Measurements from ENCODE around the gene CD33.

CD33 gene

DNA sequence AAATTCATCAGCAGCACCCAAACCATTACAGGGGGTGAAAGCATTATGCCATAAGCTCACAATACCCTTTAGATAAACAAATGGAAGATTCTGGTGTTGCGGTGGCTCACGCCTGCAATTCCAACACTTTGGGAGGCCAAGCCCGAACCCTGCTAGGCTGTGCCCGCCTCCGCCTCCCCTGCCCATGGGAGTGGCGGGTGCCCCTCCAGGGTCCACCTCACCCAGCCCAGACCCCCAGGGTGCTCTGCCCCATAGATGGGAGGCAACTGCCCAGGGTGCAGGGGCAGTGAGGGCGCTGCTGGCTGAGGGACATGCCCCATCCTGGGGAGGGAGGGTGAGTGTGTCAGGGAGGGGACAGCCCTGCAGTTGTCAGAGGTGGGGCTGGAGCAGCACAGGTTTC lies 16.0 kb downstream of the CD33 start:
- no peak for ATAC-seq
- Mint-ChIP-seq H3K4me1 (no peaks in the 10 kb centered on the region), H3K36me3 (no peaks in the 10 kb centered on the region), H3K4me3 (no peak overlapping the region), H3K27me3 (peaks cover 40% of the 10 kb centered on the region), H3K27ac (no peak overlapping the region), H3K9me3 (peaks cover 12% of the 10 kb centered on the region)

DNA sequence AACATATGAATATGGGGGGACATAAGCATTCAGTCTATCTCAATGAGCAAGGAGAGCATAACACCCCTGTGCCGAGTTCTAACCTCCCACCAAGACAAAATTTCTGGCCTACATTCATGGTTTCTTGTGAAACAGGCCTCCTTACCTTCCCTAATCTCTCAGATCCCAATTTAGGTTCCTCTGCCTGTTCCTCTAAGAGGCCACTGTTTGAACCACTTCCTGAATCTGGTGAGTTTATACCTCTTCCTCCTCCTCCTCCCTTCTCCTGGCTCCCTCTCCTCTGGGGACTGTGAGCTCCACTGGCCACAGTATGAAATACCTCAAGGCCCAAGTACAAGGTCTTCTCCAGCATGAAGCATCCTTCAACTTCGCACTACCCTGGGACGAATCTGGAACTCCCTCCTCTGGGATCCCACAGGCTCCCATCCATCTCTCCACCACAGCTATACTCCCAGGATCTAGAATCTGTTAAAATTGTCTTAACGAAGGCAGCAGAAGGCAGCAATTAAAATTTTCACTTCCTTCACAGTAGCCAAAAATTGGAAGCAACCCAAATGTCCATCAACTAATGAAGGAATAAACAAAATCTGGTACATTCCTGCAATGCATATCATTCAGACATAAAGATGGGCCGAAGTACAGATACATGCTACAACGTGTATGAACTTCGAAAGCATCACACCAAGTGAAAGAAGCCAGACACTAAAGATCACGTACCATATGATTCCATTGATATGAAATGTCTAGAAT lies 18.2 kb downstream of the CD33 start:
- H3K9me3 Mint-ChIP-seq, result peaks cover 12% of the 10 kb centered on the region
- no peaks in the 10 kb centered on the region for H3K4me1 Mint-ChIP-seq
- H3K27me3 Mint-ChIP-seq, result peaks cover 41% of the 10 kb centered on the region
- no peaks in the 10 kb centered on the region for H3K36me3 Mint-ChIP-seq
- ATAC-seq, result no peak
- H3K4me3 Mint-ChIP-seq, result no peak overlapping the region
- H3K27ac Mint-ChIP-seq, result no peak overlapping the region

DNA sequence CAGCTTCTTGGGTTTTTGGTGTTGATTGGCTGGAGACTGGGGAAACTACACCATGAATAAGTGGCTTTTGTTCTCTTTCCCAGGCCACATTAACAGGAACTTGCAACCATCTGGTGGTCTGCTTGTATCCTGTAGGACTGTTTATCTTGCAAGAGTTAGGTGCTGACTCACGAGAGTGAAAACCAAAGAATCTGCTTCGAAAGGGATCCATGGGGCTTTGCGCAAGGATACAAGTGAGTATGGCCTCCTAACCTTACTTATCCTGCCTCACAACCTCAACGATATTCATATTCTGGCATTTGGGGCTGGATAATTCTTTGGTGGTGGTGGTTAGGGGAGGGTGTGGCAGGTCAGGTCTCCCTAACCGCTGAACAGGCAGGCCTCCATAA lies 21.3 kb downstream of the CD33 start:
- no peaks in the 10 kb centered on the region for H3K36me3 Mint-ChIP-seq
- ATAC-seq, result no peak
- H3K4me1 Mint-ChIP-seq, result no peaks in the 10 kb centered on the region
- H3K4me3 Mint-ChIP-seq, result no peak overlapping the region
- peaks cover 16% of the 10 kb centered on the region for H3K9me3 Mint-ChIP-seq
- H3K27ac Mint-ChIP-seq, result no peak overlapping the region
- peaks cover 54% of the 10 kb centered on the region for H3K27me3 Mint-ChIP-seq

DNA sequence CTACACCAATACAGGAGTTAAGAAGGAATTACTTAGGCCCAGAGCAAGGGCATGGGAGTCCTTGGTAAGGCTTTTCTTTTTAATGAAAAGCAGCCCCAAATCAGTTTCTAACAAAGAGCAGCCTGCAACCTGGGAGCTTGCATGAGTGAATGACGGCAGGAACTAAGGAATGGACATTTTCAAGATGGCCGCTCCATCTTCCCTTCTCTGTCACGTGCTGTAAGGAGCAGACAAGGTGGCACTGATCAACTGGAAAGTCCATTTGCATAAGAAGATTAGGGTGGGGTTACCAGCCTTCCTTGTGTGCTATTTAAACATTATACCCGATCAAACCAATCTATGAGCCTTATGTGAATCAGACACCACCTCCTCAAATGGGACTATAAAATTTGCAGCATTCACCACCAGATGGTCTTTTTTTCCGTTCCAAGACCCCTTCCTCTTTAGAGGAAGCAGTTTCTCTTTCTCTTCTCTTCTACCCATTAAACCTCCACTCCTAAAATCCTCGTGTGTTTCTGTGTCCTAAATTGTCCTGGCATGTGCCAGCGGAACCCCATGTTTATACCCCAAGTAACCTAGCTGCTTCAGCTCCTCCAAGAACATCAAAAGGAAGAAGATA lies 23.2 kb downstream of the CD33 start:
- no peak for ATAC-seq
- no peak overlapping the region for H3K4me3 Mint-ChIP-seq

DNA sequence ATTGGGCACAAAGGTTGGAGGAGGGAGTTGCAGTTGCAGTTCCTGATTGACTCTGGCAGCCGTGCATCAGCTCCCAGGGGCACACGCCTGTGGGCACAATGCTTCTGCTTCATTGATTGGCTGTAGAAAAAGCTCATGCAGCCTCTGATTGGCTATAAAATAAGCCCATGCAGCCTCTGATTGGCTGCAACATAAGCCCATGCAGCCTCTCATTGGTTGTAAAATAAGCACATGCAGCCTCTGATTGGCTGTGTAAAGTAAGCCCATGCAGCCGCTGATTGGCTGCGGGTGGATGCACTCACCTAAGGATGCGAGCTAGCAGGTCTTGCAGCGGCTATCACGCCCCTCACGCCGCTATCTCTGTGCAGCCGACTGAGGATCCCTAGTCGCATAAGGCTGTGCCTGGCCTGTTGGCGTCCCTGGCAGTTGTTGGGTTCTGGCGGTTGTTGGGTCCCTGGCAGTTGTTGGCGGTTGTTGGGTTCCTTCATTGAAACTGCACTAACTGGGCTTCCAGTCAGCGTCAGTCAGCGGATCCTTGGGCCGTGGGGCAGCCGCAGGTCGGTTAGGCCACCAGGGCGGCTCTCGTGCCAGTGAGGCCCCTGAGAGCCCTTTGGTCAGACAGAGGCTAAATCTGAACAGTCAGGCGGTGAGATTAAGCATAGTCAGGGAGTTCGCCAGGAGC lies 26.0 kb downstream of the CD33 start, which contains the start of gene SIGLECL1:
TSS of gene SIGLECL1 (plus strand) at position 295 of the 682 bp plus-strand sequence. CDS start 12,993 bp downstream, outside the sequence.
- H3K9me3 Mint-ChIP-seq, result peaks cover 3% of the 10 kb centered on the region
- no peaks in the 10 kb centered on the region for H3K4me1 Mint-ChIP-seq
- peaks cover 31% of the 10 kb centered on the region for H3K27me3 Mint-ChIP-seq
- no peak within 1 kb of the TSS for H3K27ac Mint-ChIP-seq
- ATAC-seq, result no peak
- no peaks in the 10 kb centered on the region for H3K36me3 Mint-ChIP-seq
- H3K4me3 Mint-ChIP-seq, result no peak within 1 kb of the TSS

More for the DNA sequence above, 23.2 kb downstream of the CD33 start:
- Mint-ChIP-seq H3K9me3 (peaks cover 10% of the 10 kb centered on the region), H3K36me3 (no peaks in the 10 kb centered on the region), H3K27ac (no peak overlapping the region), H3K4me1 (no peaks in the 10 kb centered on the region), H3K27me3 (peaks cover 54% of the 10 kb centered on the region)

DNA sequence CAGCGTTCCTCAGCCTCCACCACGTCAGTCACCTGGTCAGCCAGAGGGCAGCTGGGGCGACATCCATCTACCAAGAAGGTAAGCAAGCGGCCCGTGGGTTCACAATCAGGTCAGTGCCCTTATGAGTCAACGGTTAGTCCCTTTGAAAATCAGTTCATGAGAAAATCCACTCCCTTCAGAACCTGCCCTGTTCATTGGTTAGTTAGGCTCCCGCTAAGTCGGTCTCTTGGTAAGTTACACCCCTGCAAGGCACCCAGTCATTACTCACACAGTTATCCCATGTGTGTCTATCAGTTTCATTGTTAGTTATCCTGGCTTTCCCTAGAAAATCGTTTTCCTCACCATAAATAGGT lies 26.6 kb downstream of the CD33 start:
- H3K36me3 Mint-ChIP-seq, result no peaks in the 10 kb centered on the region
- H3K27ac Mint-ChIP-seq, result no peak overlapping the region

DNA sequence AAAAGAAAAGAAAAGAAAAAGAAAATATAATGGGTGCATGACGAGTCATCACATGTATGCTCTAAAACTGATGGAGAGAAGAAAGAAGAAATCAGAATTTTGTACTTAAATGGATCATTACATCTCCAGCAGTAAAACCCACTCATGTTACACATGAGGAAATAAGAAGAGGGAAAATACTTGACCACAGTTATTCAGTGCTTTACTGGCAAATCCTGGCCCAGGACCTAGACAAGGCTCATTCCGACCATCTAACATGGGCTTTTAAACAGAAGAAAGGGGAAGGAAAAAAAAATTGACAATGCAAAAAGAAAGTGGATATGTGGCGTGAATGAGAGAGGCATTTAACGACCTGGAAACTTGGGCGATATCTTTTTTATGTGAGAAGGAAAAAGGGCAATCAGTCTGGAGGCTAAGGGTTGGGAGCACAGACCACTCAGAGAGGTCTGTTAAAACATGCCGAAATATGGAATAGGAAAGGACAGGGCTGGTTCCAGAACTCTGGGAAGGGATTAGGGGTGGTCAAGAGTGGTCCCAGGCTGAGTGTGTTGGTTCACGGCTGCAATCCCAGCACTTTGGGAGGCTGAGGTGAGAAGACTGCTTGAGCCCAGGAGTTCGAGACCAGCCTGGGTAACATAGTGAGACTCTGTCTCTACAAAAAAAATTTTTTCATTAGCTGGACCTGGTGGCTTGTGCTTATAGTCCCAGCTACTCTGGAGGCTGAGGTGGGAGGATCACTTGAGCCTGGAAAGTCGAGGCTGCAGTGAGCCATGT lies 27.6 kb downstream of the CD33 start:
- Mint-ChIP-seq H3K9me3 (peaks cover 3% of the 10 kb centered on the region), H3K4me3 (no peak overlapping the region), H3K27ac (no peak overlapping the region), H3K36me3 (no peaks in the 10 kb centered on the region), H3K27me3 (peaks cover 31% of the 10 kb centered on the region), H3K4me1 (no peaks in the 10 kb centered on the region)
- ATAC-seq, result no peak

More for the DNA sequence above, 26.6 kb downstream of the CD33 start:
- Mint-ChIP-seq H3K9me3 (peaks cover 3% of the 10 kb centered on the region), H3K4me3 (no peak overlapping the region), H3K4me1 (no peaks in the 10 kb centered on the region), H3K27me3 (peaks cover 31% of the 10 kb centered on the region)
- ATAC-seq, result no peak

DNA sequence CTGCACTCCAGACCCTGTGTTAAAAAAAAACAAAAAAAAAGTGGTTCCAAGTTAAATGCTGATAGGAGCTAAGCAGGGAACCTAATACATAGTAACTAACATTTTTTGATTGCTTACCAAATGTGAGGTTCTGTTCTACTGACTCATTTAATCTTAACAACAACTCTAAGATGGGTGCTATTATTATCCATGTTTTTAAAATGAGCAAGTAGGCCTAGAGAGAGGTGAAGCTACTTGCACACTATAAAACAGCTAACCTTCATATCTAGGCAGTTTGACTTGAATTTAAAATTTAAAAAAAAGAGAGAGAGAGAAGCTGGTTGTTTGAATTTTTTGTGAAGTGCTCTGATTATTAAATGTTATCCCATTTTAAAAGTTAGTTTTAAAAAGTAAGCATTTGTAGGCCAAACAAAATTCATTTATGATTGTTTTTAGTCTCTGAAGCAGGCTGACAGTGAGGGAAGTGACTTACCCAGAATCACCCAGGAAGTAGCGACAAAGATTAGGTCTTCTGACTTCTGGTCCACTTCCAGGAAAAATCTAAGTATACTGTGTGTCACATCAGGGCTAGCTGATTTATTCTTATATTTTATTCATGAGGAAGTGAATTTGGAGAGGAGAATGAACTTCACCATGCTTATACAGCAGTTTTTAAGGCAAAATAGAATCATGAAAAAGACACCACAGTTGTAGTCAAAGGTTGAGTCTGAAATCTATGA lies 28.4 kb downstream of the CD33 start:
- no peak overlapping the region for H3K4me3 Mint-ChIP-seq
- peaks cover 3% of the 10 kb centered on the region for H3K9me3 Mint-ChIP-seq
- no peak for ATAC-seq
- peaks cover 2% of the 10 kb centered on the region for H3K4me1 Mint-ChIP-seq
- no peak overlapping the region for H3K27ac Mint-ChIP-seq
- no peaks in the 10 kb centered on the region for H3K36me3 Mint-ChIP-seq
- peaks cover 31% of the 10 kb centered on the region for H3K27me3 Mint-ChIP-seq

DNA sequence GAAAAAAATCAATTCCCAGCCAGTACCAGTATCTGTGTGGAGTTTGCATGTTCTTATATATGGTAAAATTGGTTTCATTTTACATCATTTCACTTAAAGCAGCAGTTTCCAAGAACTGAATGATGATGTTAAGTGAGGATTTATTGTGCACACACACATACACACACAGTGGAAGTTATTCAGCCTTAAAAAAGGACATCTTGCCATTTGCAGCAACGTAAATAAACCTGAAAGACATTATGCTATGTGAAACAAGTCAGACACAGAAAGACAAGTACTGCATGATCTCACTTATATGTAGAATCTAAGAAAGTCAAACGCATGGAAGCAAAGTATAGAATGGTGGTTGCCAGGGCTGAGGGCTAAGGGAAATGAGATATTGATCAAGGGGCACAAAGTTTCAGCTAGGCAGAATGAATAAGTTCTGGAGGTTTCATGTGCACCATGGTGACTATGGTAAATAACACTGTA lies 31.3 kb downstream of the CD33 start:
- Mint-ChIP-seq H3K27me3 (peaks cover 18% of the 10 kb centered on the region), H3K4me1 (peaks cover 7% of the 10 kb centered on the region), H3K36me3 (no peaks in the 10 kb centered on the region), H3K9me3 (no peaks in the 10 kb centered on the region), H3K4me3 (no peak overlapping the region), H3K27ac (no peak overlapping the region)
- ATAC-seq, result no peak

DNA sequence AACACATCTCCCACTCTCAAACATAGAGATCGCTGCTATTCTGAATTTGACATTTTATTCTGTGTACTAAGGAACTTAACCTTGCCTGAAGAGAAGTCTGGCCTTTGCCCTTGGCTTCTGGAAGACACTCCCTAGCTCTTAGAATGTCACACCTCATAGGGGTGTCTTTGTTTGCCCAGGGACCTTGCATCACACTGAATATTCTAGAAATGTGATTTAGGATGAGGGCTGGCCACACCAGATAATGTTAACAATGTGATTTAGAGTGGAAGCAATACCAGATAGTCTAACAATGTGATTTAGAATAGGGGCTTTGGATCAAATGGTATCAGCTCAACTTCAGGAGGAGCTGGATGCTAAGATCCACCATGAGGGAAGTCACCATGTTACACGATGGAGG lies 32.6 kb downstream of the CD33 start:
- Mint-ChIP-seq H3K4me1 (peaks cover 7% of the 10 kb centered on the region), H3K36me3 (no peaks in the 10 kb centered on the region), H3K27ac (no peak overlapping the region), H3K4me3 (no peak overlapping the region), H3K9me3 (no peaks in the 10 kb centered on the region), H3K27me3 (peaks cover 5% of the 10 kb centered on the region)
- ATAC-seq, result no peak

DNA sequence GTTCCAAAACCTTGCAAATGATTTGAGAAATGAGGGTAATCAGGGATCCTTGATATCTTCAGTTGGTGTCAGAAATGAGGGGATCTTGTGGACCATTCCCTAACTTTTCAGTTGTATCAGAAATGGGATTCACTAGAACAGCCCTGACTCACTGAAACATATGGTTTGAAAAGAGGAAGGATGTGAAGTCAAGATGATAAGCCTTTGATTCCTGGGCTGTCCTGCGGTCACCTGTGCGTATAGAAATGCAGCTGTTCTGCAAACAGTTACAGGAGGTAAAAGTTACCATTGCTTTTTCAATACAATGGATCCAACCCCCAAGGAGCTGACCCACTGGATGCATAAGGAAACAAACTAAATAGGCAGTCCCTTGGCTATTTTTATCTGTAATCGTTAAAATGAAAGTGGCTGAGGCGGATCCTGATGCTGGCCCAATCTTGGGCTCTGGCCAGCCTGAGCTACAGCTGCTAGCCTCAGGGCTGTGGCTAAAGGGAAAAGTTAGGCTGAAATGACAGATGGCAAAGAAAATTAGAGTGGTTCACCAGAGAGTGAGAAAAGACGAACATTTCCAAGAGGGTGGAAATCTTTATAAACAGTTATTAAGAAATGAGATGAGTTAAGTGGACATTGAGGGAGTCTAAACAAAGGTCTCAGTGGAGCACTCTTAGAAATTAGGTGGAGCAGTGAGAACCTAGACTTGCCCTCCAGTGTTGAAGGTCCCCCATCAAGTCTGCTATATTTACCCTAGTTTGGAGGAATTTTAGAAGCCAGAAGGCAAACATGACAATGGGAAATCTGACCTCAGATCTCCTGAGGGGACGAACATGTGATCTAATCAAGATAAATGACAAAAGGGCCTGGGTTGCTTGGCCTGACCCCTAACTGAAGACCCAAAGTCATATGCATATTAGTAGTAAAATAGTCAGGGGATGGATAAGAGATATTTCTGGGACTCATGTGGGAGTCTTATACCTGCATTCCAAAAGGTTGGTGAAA lies 33.6 kb downstream of the CD33 start:
- Mint-ChIP-seq H3K4me1 (peaks cover 7% of the 10 kb centered on the region), H3K9me3 (no peaks in the 10 kb centered on the region), H3K27me3 (no peaks in the 10 kb centered on the region), H3K27ac (no peak overlapping the region), H3K4me3 (no peak overlapping the region), H3K36me3 (no peaks in the 10 kb centered on the region)
- ATAC-seq, result no peak

DNA sequence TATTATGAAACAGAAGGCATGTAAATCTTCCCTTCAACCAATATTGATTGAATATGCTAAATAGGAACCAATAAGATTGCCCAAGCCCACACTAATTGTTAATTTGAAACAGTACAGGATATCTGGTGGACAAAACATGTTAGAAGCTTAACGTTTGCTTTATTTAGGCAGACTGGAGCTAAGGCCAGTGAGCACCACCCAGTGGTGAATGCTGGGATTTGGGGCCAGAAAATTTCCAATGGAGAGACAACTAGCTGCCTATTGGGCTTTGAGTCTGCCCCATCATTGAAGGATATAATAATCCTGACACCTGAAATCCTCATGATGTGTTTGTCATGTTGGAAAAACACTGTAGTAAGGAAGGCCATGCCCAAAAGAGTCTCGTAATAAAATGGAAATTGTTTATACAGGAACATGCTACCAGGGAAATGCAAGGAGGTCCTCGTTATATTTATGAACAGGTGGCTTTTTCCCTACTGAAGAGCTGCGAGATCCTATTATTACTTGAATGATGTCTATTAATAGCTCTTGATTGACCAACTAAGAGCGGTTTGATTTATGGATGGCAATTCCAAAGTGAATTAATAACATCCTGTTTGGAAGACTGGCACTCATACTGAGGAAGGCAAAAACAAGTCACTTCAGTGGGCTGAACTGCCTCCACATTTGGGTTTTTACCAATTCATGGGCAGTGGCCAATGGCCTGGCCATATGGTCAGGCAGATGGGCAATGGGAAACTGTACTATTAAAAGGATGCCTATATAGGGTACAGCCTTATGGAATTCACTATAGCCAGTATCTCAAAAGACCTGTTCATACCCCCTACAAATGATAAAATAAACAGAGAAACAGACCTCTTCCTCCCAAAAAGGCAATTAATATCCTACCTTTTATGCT lies 34.7 kb downstream of the CD33 start:
- Mint-ChIP-seq H3K36me3 (no peaks in the 10 kb centered on the region), H3K4me1 (peaks cover 7% of the 10 kb centered on the region), H3K27ac (no peak overlapping the region), H3K9me3 (no peaks in the 10 kb centered on the region), H3K27me3 (peaks cover 11% of the 10 kb centered on the region), H3K4me3 (no peak overlapping the region)
- ATAC-seq, result no peak

DNA sequence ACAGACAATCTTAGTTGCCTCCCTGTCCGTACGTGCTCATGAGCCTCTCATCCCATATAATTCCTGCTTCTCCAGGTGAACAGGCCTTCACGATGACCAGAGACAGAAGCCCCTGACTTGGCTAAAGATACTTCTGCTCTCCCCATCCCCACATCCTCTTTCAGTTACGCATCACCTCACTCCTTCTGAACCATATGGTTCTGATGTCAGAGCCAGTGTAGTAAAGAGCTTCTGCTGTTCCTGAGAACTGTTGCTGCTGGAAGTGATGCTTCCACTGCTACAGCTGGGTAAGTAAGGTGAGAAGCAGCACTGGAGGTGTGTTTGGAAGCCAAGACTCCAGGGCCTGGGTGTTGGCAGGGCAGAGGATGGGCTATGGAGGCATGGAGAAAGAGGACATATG lies 38.9 kb downstream of the CD33 start:
- no peak overlapping the region for H3K4me3 Mint-ChIP-seq
- H3K4me1 Mint-ChIP-seq, result no peaks in the 10 kb centered on the region
- ATAC-seq, result no peak
- no peak overlapping the region for H3K27ac Mint-ChIP-seq
- H3K9me3 Mint-ChIP-seq, result no peaks in the 10 kb centered on the region
- peaks cover 20% of the 10 kb centered on the region for H3K27me3 Mint-ChIP-seq
- no peaks in the 10 kb centered on the region for H3K36me3 Mint-ChIP-seq

All from stimulated activated memory B cell treated with anti-CD40 and anti-IgM and Interleukin-4, amounts not matched to agents 10 μg/mL and 1 μg/mL and 100 μg/mL, for 72 hours (primary cell).